ENCODE results near the gene LGR6.

Gene LGR6

DNA sequence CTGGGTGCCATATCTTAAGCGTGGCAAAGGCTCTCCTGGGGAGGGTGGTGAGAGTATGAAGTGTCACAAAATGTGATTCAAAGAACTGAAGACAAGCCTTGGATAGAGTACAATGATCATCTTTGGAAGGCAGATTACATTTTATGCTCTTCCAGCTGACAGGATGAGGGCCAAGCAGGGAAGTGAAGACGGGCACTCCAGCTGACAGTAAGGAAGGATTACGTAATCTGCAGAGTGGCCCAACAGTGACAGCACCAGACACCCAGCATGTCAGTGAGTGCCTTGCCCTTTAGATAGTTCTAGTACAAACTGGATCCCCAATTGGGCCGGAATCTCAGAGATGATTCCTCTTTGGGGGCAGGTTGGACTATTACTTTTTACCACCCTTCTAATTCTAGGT is 95.4 kb downstream of the LGR6 start:
- DNase-seq (ENCODE audit: low read depth, low spot score) = no peak

DNA sequence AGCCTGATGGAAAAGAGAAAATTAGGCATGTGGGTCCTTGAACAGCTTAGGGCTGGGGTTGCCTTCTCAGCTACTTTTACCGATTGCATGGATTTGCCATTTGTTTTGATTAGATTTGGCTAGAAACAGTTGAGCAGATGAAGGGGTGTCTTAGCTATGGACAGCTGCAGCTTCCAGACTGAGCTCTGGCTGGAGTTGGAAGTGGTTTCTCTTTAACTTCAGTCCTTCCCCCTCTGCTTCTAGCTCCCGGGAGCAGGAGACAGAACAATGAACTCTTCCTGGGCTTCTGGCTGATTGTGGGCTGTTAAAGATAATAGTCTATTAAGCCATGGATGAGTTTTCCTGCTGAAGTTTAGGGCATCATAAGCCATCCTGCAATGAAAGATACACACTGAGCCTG is 97.4 kb downstream of the LGR6 start:
- no peak for DNase-seq (ENCODE audit: low read depth, low spot score)

DNA sequence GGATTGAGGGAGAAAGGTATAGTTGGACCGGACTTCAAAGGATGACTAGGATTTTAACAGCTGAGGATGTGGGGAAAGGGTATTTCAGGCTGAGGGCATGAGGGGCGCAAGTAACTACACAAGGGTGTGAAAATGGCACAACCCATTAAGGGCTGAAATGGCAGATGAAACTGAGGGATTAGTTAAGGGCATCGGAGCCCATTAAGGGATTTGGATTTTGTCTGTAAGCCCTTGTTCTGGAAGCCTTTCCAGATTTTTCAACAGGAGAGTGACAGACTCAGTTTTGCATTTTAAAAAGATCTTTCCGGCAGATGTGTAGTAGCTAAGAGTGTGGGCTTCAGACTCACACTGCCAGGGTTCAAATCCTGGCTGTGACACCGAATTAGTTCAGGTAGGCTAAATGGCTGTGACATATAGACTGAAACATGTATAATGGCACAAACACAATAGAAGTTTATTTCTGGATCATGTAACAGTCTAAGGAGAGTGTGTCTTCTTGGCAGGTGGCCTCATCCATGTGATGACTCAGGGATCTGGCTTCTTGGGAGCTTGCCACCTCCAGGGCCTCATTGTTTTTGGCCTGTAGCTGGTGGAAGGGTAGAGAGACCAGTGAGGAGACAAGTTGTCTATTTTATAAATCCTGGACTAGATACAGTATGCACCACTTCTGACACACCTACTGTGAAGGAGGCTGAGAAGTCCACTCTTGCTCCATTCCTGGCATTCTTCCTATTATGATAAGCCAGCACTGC is 98.5 kb downstream of the LGR6 start:
- DNase-seq (ENCODE audit: low read depth, low spot score) = no peak

DNA sequence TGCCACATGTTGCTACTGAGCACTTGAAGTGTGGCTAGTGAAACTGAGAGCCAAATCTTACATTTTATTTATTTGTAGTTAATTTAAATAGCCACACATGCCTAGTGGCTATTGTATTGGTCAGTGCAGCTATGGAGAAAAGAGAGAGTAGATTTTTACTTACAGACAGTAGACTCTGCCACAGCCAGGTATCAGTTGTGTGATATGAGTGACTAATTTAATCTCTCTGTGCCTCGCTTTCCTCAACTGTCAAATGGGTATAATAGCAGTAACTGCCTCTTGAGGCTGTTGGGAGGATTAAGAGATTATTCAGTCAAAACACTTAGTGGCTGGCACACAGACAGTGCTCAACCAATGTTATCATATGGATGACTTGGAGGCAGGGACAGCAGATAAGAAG is 99.2 kb downstream of the LGR6 start:
- no peak for DNase-seq (ENCODE audit: low read depth, low spot score)

DNA sequence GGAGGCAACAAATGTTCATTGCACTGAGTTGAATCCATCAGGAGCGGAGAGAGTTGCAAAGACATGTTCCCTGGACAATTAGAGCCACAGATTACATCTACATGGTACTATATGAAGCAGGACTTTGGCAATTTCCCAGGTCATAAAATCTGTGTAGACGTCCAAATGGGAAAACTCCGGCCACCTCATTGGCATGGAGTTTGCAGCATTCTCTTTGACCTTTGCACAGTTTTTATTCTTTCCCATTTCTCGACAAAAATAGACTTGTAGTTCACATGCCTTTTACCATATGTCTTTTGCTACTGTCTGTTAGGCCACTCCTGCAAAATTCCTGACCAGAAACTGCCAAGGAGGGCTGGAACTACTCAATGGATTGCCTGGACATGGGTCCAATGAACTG is 100.0 kb downstream of the LGR6 start:
- DNase-seq (ENCODE audit: low read depth, low spot score) = no peak

DNA sequence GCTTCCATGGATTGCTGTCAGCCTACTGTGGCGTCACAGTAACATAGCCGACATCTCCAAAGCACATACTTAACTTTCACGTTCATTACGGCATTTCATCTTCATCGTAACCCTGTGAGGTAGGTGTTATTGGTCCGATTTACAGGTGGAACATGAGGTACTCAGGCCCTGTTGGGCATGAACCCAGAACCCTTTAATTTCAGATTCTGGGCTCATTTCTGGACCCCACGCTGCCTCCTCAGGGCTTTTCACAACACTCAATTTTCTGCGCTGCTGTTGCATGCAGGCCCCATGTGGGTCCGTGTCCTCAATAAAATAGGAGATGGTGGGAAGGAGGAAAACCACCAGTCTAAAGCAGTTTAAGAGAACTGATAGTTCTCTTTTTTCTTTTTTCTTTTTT is 108.6 kb downstream of the LGR6 start:
- no peak for DNase-seq (ENCODE audit: low read depth, low spot score)

DNA sequence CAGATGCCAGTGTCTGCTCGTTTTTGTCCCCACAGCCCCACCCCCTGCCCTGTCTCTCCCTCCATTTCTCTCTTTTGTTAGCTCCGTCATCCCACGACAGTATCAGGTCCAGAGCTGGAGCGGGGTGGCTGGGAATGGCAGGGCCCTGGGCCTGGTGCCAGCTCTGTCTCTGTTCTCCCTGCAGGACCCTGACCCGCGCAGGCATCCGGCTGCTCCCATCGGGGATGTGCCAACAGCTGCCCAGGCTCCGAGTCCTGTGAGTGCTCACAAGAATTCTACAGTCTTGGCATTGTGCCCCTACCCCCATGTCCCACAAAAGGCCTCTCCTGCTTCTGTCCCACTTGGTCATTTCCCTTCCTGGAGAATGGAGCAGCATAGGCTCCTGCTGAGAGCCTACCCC is 110.8 kb downstream of the LGR6 start:
- DNase-seq (ENCODE audit: low read depth, low spot score) = no peak

DNA sequence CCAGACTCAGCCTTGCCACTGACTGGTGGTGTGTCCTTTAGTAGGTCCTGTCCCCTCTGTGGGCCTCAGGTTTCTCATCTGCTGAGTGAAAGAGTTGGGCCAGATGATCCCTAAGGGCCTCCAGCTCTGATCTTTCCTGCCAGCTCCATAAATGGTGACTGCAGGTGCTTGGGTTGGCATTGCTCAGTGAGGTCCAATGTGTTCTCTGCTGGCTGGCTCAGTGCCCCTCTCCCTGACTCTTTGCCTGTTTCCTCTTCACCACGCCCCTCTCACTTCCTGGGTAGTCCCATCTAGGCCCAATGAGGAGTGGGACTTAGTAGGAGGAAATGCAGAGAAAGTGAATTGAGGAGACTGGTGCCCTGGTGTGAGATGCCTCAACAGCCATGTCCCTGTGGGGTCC is 111.6 kb downstream of the LGR6 start:
- DNase-seq (ENCODE audit: low read depth, low spot score) = no peak

DNA sequence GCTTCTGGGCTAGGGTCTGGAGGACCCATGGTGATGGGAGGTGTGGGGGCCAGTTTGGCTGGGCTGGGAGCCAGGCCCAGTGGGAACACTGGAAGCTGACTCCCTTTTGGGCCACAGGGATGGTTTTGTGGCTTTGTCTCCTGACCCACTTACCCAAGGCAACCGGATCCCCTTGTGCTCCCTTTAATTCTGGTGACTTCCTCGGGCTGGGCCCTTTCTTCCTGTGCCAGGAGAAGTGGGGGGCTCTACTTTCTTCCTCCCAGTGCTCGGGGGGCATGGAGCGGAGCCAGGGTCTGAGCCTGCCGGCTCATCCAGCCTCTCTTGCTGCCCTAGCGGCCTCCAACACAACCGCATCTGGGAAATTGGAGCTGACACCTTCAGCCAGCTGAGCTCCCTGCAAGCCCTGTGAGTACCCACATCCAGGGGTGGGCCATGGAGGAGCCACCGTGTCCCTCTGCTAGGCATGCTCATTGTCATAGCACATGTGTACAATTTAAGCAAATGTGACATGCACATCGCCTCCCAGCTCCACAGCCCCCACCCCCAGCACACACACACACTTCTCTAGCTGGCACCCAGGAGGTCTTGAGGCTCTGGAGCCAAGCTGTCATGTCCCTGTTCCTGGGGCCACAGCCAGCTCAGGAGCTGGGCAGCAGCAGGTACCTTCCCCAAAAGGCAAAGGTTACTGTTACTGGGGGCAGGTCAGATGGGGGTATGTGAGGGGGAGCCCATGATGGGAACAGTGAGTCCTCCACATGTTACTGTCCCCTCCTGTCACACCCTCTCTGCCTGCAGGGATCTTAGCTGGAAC is 113.1 kb downstream of the LGR6 start:
- DNase-seq (ENCODE audit: low read depth, low spot score) = no peak

DNA sequence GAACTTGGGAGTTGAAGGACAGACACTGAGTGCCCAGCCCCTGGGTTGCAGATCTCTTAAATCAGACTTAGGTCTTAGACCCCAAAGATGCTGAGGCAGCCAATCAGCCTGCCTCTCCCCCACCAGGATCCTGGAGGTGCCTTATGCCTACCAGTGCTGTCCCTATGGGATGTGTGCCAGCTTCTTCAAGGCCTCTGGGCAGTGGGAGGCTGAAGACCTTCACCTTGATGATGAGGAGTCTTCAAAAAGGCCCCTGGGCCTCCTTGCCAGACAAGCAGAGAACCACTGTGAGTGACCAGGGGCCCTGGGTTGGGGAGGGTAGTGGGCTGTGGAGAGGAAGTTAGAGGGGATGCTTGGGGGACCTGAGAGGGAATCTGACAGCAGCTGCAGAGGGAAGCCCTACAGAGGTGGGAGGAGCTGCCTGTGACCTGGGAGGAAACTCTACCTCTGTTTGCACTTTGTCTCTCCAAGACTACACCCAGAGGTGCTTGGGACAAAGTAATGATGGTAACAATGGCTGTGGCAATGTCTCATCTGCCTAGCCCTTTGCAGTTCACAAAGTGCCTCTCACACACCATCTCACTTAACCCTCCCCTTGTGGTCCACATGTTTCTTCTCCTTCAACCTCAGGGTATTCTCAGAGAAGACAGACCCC is 116.6 kb downstream of the LGR6 start:
- no peak for DNase-seq (ENCODE audit: low read depth, low spot score)

DNA sequence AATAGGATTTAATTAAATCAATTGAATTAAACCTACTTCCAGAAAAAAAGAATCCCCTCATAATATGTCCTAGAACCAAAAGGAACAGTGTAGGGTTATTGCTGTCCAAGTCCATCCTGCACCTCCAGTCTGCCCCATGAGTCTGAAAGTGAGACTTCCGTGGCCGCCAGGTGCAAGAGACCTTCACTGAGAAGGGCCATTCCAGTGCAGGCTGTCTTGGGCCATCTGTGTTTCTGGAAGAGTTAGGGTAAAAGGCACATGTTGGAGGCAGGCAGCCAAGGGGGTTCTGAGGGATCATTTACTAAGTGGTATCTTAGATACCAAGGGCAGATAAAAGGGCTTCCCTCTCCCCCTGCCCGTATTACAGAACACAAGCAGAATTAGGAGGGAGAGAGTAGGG is 117.1 kb downstream of the LGR6 start:
- no peak for DNase-seq (ENCODE audit: low read depth, low spot score)

DNA sequence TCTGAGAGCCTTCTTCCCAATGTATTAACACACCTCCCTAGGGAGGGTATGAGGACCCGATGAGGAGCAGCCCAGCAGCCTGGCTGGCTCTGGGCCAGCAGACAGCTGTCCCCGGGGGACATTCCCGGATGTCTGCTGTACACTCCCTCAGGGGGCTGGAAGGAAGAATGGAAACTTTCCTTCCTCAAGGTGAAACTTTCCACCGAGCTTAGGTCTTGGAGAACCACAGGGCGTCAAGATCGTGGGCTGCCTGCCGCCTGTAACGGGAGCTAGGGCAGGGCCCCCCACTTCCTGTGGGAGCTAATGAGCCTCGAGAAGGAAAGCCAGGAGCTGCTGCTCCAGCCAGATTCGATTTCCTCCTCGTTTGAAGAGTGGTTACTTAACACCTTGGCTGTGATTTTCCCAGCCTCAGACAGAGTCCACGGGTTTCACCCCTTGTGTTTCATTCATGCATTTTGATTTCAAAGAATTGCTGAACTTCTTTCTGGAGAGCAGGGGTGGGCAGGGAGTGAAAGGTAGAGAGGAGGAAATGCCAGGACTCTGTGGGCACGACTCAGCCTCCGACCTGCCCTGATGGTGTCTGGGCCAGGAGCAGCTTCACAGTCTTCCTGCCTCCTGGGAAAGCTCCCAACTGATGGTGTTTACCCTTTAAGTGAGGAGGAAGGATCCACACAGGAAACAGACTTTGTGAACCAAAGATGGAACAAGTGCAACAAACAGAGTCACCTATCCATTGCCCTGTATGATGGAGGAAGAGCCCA is 118.5 kb downstream of the LGR6 start:
- no peak for DNase-seq (ENCODE audit: low read depth, low spot score)

DNA sequence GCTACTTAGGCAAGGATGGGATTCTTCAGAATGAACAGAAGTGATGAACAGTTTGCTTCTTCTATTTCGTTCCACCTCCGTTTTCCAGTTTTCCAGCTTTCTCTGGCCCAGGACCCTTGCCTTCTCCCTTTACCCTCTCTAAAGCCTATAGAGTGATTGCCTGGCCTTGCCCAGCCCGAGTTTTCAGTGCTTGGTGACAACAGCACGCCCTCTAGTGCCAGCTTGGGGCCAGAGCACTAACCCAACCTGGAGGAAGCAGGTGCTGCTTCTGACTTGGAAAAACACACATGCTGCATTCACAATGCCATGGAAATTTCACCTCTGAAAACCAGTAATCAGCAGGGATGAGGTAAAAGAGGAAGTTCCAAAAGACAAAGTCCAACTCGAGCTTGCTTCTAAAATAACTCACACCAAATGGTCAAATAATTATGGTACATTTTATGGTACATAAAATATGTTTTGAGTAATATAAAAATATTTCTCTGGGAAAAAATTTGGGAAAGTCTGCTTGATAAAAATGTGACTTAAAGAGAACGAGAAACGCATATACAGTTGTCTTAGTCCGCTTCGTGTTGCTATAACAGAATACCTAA is 122.1 kb downstream of the LGR6 start:
- DNase-seq (ENCODE audit: low read depth, low spot score) = peak; percentile 89

DNA sequence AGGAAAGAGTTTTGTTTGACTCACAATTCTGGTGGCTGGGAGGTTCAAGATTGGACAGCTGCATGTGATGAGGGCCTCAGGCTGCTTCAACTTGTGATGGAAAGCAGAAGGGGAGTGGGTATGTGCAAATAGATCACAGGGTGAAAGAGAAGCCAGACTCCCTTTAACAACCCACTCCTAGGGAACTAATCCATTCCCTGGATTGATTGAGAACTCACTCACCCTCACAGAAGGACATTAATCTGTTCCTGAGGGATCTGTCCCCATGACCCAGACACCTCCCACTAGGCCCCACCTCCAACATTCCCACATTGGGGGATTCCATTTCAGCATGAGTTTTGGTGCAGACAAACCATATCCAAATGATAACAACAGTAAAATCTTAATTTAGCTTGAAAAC is 122.6 kb downstream of the LGR6 start:
- DNase-seq (ENCODE audit: low read depth, low spot score) = no peak

DNA sequence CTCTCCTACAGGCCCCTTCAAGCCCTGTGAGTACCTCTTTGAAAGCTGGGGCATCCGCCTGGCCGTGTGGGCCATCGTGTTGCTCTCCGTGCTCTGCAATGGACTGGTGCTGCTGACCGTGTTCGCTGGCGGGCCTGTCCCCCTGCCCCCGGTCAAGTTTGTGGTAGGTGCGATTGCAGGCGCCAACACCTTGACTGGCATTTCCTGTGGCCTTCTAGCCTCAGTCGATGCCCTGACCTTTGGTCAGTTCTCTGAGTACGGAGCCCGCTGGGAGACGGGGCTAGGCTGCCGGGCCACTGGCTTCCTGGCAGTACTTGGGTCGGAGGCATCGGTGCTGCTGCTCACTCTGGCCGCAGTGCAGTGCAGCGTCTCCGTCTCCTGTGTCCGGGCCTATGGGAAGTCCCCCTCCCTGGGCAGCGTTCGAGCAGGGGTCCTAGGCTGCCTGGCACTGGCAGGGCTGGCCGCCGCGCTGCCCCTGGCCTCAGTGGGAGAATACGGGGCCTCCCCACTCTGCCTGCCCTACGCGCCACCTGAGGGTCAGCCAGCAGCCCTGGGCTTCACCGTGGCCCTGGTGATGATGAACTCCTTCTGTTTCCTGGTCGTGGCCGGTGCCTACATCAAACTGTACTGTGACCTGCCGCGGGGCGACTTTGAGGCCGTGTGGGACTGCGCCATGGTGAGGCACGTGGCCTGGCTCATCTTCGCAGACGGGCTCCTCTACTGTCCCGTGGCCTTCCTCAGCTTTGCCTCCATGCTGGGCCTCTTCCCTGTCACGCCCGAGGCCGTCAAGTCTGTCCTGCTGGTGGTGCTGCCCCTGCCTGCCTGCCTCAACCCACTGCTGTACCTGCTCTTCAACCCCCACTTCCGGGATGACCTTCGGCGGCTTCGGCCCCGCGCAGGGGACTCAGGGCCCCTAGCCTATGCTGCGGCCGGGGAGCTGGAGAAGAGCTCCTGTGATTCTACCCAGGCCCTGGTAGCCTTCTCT is 124.6 kb downstream of the LGR6 start:
- DNase-seq (ENCODE audit: low read depth, low spot score) = no peak

DNA sequence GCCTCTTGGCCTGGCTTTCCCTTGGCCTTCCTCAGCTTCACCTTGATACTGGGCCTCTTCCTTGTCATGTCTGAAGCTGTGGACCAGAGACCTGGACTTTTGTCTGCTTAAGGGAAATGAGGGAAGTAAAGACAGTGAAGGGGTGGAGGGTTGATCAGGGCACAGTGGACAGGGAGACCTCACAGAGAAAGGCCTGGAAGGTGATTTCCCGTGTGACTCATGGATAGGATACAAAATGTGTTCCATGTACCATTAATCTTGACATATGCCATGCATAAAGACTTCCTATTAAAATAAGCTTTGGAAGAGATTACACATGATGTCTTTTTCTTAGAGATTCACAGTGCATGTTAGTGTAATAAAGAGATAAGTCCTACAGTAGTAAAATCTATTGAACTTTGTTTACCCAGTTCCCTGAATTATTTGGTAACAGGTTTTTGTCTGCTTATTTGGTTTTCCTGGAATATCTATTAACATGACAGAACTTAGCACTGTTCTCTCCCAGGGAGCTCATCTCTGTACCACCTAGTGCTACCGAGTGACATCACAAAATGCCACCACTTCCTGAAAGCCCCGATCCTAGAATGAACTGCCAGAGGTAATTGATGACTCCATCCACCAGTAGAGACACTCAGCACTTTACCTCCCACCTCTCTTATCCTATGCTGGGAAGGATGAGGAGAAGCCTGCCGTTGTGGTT is 125.9 kb downstream of the LGR6 start:
- DNase-seq (ENCODE audit: low read depth, low spot score) = no peak

DNA sequence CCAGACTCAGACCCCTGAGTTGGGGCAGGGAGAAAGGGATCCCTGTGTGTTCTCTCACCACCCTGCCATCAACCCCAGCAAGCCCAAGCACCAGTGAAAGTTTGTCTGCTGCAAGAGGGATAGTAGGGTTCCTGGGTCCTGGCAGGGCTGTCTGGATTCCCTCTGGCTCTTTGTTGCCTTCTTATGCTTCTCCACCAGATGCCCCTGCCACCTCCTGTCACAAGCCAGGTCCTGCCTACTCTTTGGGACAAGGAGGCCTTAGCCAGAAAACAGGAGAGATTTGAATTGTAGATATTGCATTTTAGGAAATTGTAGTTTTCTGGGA is 126.4 kb downstream of the LGR6 start:
- no peak for DNase-seq (ENCODE audit: low read depth, low spot score)

DNA sequence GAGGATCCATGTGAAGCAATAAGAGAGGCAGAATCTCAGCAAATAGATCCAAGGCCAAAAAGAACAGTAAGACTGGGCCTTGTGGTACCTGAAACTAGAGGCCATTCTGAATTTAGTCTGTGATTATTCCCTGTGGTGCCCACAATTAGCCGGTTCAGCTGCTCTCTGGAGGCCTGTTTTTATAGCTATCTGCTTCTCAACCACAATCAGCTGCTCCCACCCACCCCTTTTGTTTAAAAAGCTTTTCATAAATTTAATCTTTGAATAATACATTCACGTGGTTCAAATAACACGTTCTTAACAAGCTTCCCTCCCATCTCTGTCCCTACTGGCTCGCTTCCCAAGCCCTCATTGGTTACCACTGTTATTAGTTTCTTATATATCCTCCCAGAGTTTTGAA is 130.1 kb downstream of the LGR6 start:
- DNase-seq (ENCODE audit: low read depth, low spot score) = no peak

DNA sequence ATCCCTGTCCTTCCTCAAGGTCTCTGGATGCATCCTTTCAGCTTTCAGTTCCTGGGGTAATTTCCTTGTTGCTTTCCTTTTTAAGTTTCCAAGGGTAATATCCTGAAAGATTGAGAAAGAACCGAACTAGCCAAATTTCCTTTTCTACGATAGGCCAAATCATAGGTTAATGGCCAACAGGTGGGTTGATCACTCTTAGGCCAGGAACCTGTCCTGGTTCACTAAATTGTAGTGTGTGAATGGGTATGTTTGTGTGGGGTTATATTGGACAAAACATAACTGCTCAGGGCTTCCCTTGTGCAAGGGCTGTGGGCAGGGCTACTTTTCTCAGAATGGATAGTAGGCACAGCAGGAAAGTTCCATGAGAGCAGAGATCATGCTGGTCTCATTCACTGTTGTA is 131.0 kb downstream of the LGR6 start:
- no peak for DNase-seq (ENCODE audit: low read depth, low spot score)

DNA sequence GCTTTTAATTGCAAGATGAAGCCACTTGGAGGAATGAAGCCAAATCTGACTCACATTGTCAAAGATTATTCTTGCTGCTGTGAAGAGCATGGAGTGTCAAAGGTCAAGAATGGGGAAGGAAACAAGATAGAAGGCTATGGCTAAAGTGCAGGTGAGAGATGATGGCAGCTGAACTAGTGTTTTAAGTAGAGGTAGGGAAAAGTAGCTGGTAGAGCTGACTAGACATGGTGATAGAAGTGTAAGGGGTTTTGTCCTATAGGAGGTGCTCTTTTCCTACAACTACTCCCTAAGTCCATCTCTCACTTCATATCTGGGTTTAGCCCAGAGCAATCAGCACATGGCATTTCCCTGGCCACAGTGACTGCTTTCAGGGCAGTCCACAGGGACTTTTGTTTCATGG is 136.3 kb downstream of the LGR6 start:
- DNase-seq (ENCODE audit: low read depth, low spot score) = no peak

All from ELF-1 (cell line).